Keratinocyte (primary cell): ENCODE data around the gene C2CD3. TPM values are rescaled to one million over a fixed set of nuclear protein-coding genes. Genes with fewer than 3 reads are reported as not detected.

Experiments
- DNase-seq: peaks from one replicate; pipeline ENCODE4 v3.0.0-alpha.2; 2011; ENCODE audit warnings: low read depth, missing footprints, low spot score
- FAIRE-seq: peaks from 2 replicates; lab custom pipeline; 2011; peaks lifted over from hg19 to GRCh38; lab: Jason Lieb, UNC
- H2AFZ ChIP-seq: 2 replicates; pipeline ENCODE4 v1.6.0; 2012; ENCODE audit warnings: low read length, control low read depth, inconsistent platforms; ENCODE audit not compliant: control insufficient read depth
- H3K27ac ChIP-seq: 2 replicates; pipeline ENCODE4 v1.5.1; 2011; ENCODE audit warnings: low read length; ENCODE audit not compliant: control insufficient read depth, insufficient read depth
- H3K27me3 ChIP-seq: 3 replicates; pipeline ENCODE4 v1.6.0; 2011; ENCODE audit warnings: low read length; ENCODE audit not compliant: control insufficient read depth, insufficient read depth; ENCODE audit errors: extremely low read depth
- H3K36me3 ChIP-seq, 2 experiments: 2 replicates in 1 of 2; 3 replicates in 1 of 2; pipeline ENCODE4 v1.5.1; 2011; ENCODE audit warnings: low read length in 2 of 2, mild to moderate bottlenecking in 1 of 2; ENCODE audit not compliant: control insufficient read depth in 2 of 2, insufficient read depth in 2 of 2; ENCODE audit errors: extremely low read depth in 1 of 2
- H3K4me1 ChIP-seq: 3 replicates; pipeline ENCODE4 v1.5.1; 2011; ENCODE audit warnings: low read length; ENCODE audit not compliant: control insufficient read depth, insufficient read depth; ENCODE audit errors: extremely low read depth
- H3K4me2 ChIP-seq: 3 replicates; pipeline ENCODE4 v1.6.0; 2011; ENCODE audit warnings: low read depth, low read length; ENCODE audit not compliant: control insufficient read depth, insufficient read depth; ENCODE audit errors: extremely low read depth
- H3K4me3 ChIP-seq, 3 experiments: fragments of 200-600 bp in 1 of 3; sonication (generic) in 1 of 3; 2 replicates in 2 of 3; 3 replicates in 1 of 3; pipeline ENCODE4 v1.5.1; 2011 to 2016; ENCODE audit warnings: low read length in 3 of 3, mild to moderate bottlenecking in 3 of 3, control low read depth in 2 of 3, inconsistent platforms in 1 of 3, low read depth in 1 of 3, mixed read lengths in 1 of 3, mixed run types in 1 of 3, moderate library complexity in 1 of 3; ENCODE audit not compliant: control insufficient read depth in 2 of 3, insufficient read depth in 2 of 3; ENCODE audit errors: extremely low read depth in 1 of 3
- H3K79me2 ChIP-seq: 2 replicates; pipeline ENCODE4 v1.6.0; 2012; ENCODE audit warnings: low read length; ENCODE audit not compliant: control insufficient read depth, insufficient read depth
- H3K9ac ChIP-seq: 3 replicates; pipeline ENCODE4 v1.6.0; 2011; ENCODE audit warnings: low read length; ENCODE audit not compliant: control insufficient read depth, insufficient read depth; ENCODE audit errors: extremely low read depth
- H3K9me1 ChIP-seq: 3 replicates; pipeline ENCODE4 v1.6.0; 2011; ENCODE audit warnings: low read length; ENCODE audit not compliant: control insufficient read depth, insufficient read depth; ENCODE audit errors: extremely low read depth
- H3K9me3 ChIP-seq: 2 replicates; pipeline ENCODE4 v1.5.1; 2012; ENCODE audit warnings: low read depth, low read length; ENCODE audit not compliant: control insufficient read depth
- H4K20me1 ChIP-seq: 3 replicates; pipeline ENCODE4 v1.6.0; 2011; ENCODE audit warnings: low read length; ENCODE audit not compliant: control insufficient read depth, insufficient read depth; ENCODE audit errors: extremely low read depth
- CTCF ChIP-seq, 3 experiments: IDR thresholded peaks in 1 of 3; conservative IDR thresholded peaks in 1 of 3; optimal IDR thresholded peaks in 1 of 3; 2 replicates in 2 of 3; 3 replicates in 1 of 3; pipeline versions ENCODE3 to v1.5.1; 2011; ENCODE audit warnings: low read length in 3 of 3, mild to moderate bottlenecking in 3 of 3, moderate library complexity in 2 of 3, control low read depth in 1 of 3, inconsistent platforms in 1 of 3; ENCODE audit not compliant: insufficient read depth in 2 of 3; ENCODE audit errors: extremely low read depth in 1 of 3
- EZH2 ChIP-seq: IDR thresholded peaks from one replicate; pipeline ENCODE4 v1.6.1; 2012; ENCODE audit warnings: inconsistent platforms, mild to moderate bottlenecking, low read length, moderate library complexity
- dilution Hi-C: fragments of 300-500 bp; cut with MboI; formaldehyde crosslinking; loops from one replicate; pipeline ENCODE4 v1.7.0; 2020; ENCODE audit warnings: low sequenced_read_pairs; ENCODE audit not compliant: extremely low pct_ligation_motif_present
- polyA plus RNA-seq, 5 experiments: library from polyadenylated mRNA; depleted of rRNA in 3 of 5; stranded (reverse) in 3 of 5; stranded (forward) in 1 of 5; unstranded in 1 of 5; fragments of >200 nt; gene quantifications; 1 replicate in 1 of 5; 2 replicates in 3 of 5; 3 replicates in 1 of 5; pipeline versions ENCODE4 v1.2.1 to v1.2.3, GENCODE V29; 2011 to 2012; ENCODE audit warnings: missing spikeins in 2 of 5, low read depth in 1 of 5, low replicate concordance in 1 of 5

Gene C2CD3
- polyA plus RNA-seq, 1 donor (not counting 4 experiments of a cell fraction or from before 2014, with no cell fraction given) = 9.8 TPM

- Histone ChIP-seq H3K27me3 (no peaks in the 10 kb centered on the region), H3K4me2 (no peak overlapping the region), H3K27ac (no peak overlapping the region), H3K9me3 (no peaks in the 10 kb centered on the region), H3K9ac (no peak overlapping the region), H3K9me1 (no peaks in the 10 kb centered on the region), H3K4me3 (no peak overlapping the region), H2AFZ (no peak overlapping the region), H4K20me1 (no peaks in the 10 kb centered on the region), H3K79me2 (no peaks in the 10 kb centered on the region), H3K4me1 (no peaks in the 10 kb centered on the region), H3K36me3 (peaks cover 0 to 3% of the 10 kb centered on the region in 2 experiments)
- DNase-seq (no peak), FAIRE-seq (no peak)
- no peak for TF ChIP-seq CTCF (optimal IDR thresholded peaks at IDR 0.05 in 1 of 3, IDR thresholded peaks at IDR 0.05 in 1 of 3, conservative IDR thresholded peaks at IDR 0.05 in 1 of 3; ENCODE audit: extremely low read depth in 1 of 3, insufficient read depth in 2 of 3, low read length in 3 of 3)
- TF ChIP-seq EZH2 = no peak
- dilution Hi-C loops = no loop called here
Measured at GRCh38 chr11:74014880-74015279, 155.9 kb downstream of the C2CD3 start.

GRCh38 chr11:74013141-74013540 lies 157.7 kb downstream of the C2CD3 start:
- no peaks in the 10 kb centered on the region for H3K27me3 ChIP-seq
- FAIRE-seq (no peak), DNase-seq (no peak)
- dilution Hi-C loops = no loop called here
- peaks cover 0 to 3% of the 10 kb centered on the region in 2 experiments for H3K36me3 ChIP-seq
- H3K4me2 ChIP-seq = no peak overlapping the region
- H3K9me1 ChIP-seq = no peaks in the 10 kb centered on the region
- no peak overlapping the region for H3K4me3 ChIP-seq
- no peaks in the 10 kb centered on the region for H3K4me1 ChIP-seq
- no peak overlapping the region for H3K9ac ChIP-seq
- H4K20me1 ChIP-seq = no peaks in the 10 kb centered on the region
- H2AFZ ChIP-seq = no peak overlapping the region
- TF ChIP-seq CTCF (optimal IDR thresholded peaks at IDR 0.05 in 1 of 3, IDR thresholded peaks at IDR 0.05 in 1 of 3, conservative IDR thresholded peaks at IDR 0.05 in 1 of 3; ENCODE audit: extremely low read depth in 1 of 3, insufficient read depth in 2 of 3, low read length in 3 of 3) (no peak), EZH2 (no peak)
- H3K9me3 ChIP-seq = no peaks in the 10 kb centered on the region
- no peaks in the 10 kb centered on the region for H3K79me2 ChIP-seq
- H3K27ac ChIP-seq = no peak overlapping the region
